K562 (cell line): ENCODE measurements around the gene ATP5PD. TPM values are rescaled to one million over a fixed set of nuclear protein-coding genes. Genes with fewer than 3 reads are reported as not detected.

Experiments used
- ASH1L ChIP-seq: fragments of 450-650 bp; IDR thresholded peaks from 2 replicates; pipeline ENCODE4 v1.6.1; 2018; ENCODE audit warnings: borderline replicate concordance, mild to moderate bottlenecking, low read depth; ENCODE audit not compliant: partially characterized antibody
- CBFA2T2 ChIP-seq: fragments of 450-650 bp; conservative IDR thresholded peaks from 2 replicates; pipeline ENCODE4 v1.6.1; 2017; ENCODE audit warnings: mild to moderate bottlenecking
- CCAR2 ChIP-seq: fragments of 200-400 bp; formaldehyde crosslinking; IDR thresholded peaks from 2 replicates; pipeline ENCODE4 v1.6.1; 2017; ENCODE audit warnings: mild to moderate bottlenecking, low read depth, low read length
- GATA2 ChIP-seq: sonication (generic); formaldehyde crosslinking; IDR thresholded peaks from 2 replicates; pipeline ENCODE4 v1.4.0; 2020; ENCODE audit warnings: mild to moderate bottlenecking, missing genetic modification reagents
- KDM4B ChIP-seq, 2 experiments: fragments of 450-650 bp in 1 of 2; sonication (generic) in 1 of 2; IDR thresholded peaks; 2 replicates each; pipeline ENCODE4 v1.6.1; 2016 to 2017; ENCODE audit warnings: borderline replicate concordance in 2 of 2, antibody characterized with exemption in 1 of 2, low read depth in 1 of 2, mild to moderate bottlenecking in 1 of 2
- NCOA2 ChIP-seq, 2 experiments: fragments of 450-650 bp; IDR thresholded peaks; 2 replicates each; pipeline ENCODE4 v1.6.1; 2018; ENCODE audit warnings: mild to moderate bottlenecking in 2 of 2, moderate library complexity in 1 of 2; ENCODE audit not compliant: partially characterized antibody in 2 of 2
- NR3C1 ChIP-seq: sonication (generic); formaldehyde crosslinking; IDR thresholded peaks from 2 replicates; pipeline ENCODE4 v1.8.1; 2022; ENCODE audit warnings: missing genetic modification reagents
- RFX7 ChIP-seq: fragments of 250-450 bp; sonication (Bioruptor Pico); IDR thresholded peaks from 2 replicates; pipeline ENCODE4 v1.5.1; 2021; ENCODE audit warnings: mild to moderate bottlenecking
- XRCC5 ChIP-seq: fragments of 200-400 bp; formaldehyde crosslinking; IDR thresholded peaks from 2 replicates; pipeline ENCODE4 v1.6.1; 2017; ENCODE audit warnings: low read depth, mild to moderate bottlenecking, low read length
- ZKSCAN3 ChIP-seq: fragments of 250-450 bp; sonication (Bioruptor Pico); IDR thresholded peaks from 2 replicates; pipeline ENCODE4 v1.4.0; 2020
- ZNF561 ChIP-seq: fragments of 450-650 bp; formaldehyde crosslinking; conservative IDR thresholded peaks from 2 replicates; pipeline ENCODE4 v1.4.0; 2020; ENCODE audit warnings: mild to moderate bottlenecking, moderate library complexity
- ZNF707 ChIP-seq: fragments of 250-450 bp; sonication (Bioruptor Pico); conservative IDR thresholded peaks from 2 replicates; pipeline ENCODE4 v1.8.0; 2022; ENCODE audit warnings: inconsistent platforms, mild to moderate bottlenecking, moderate library complexity
- polyA plus RNA-seq, 8 experiments: library from polyadenylated mRNA; depleted of rRNA in 4 of 8; stranded (reverse) in 5 of 8; unstranded in 3 of 8; fragments of >200 nt; fragmentation: Nextera tagmentation in 2 of 8; fragmentation: Illumina TruSeq in 1 of 8; extraction: Ambion mirVana in 2 of 8; extraction: Trizol in 1 of 8; gene quantifications; 2 replicates each; pipeline versions ENCODE4 v1.2.1 to v1.2.3, GENCODE V29; 2011 to 2014; ENCODE audit warnings: inconsistent platforms in 1 of 8, missing spikeins in 1 of 8
- total RNA-seq, 7 experiments: library from RNA; depleted of rRNA in 6 of 7; stranded (reverse); fragments of >200 nt in 6 of 7; fragmentation: Illumina TruSeq in 2 of 7; extraction: Trizol in 2 of 7; gene quantifications; 2 replicates each; pipeline versions ENCODE4 v1.2.1 to v1.2.3, GENCODE V29; 2011 to 2021; ENCODE audit warnings: low replicate concordance in 1 of 7
- TF ChIP-seq, protein P1 (sequence below): sonication (generic); formaldehyde crosslinking; IDR thresholded peaks from 2 replicates; pipeline ENCODE4 v1.9.0; 2022; ENCODE audit warnings: mild to moderate bottlenecking, missing genetic modification reagents
- TF ChIP-seq, protein P2 (sequence below): fragments of 250-450 bp; sonication (Bioruptor Pico); IDR thresholded peaks from 2 replicates; pipeline ENCODE4 v1.5.0; 2020; ENCODE audit warnings: mild to moderate bottlenecking
- TF ChIP-seq, protein P3 (sequence below): fragments of 250-450 bp; sonication (Bioruptor Pico); IDR thresholded peaks from 2 replicates; pipeline ENCODE4 v1.4.0; 2020
- TF ChIP-seq, protein P4 (sequence below): fragments of 250-450 bp; sonication (Bioruptor Pico); IDR thresholded peaks from 2 replicates; pipeline ENCODE4 v1.5.0; 2021; ENCODE audit warnings: mild to moderate bottlenecking, borderline replicate concordance
- TF ChIP-seq, protein P5 (sequence below): sonication (generic); formaldehyde crosslinking; IDR thresholded peaks from 2 replicates; pipeline ENCODE4 v1.8.1; 2023; ENCODE audit warnings: mild to moderate bottlenecking, missing genetic modification reagents, moderate library complexity

Gene ATP5PD
- total and polyA plus RNA-seq, 9 of the 15 experiments (the other 6 are each of a cell fraction or from before 2014, with no cell fraction given): 271 to 828 (median 432) TPM

DNA sequence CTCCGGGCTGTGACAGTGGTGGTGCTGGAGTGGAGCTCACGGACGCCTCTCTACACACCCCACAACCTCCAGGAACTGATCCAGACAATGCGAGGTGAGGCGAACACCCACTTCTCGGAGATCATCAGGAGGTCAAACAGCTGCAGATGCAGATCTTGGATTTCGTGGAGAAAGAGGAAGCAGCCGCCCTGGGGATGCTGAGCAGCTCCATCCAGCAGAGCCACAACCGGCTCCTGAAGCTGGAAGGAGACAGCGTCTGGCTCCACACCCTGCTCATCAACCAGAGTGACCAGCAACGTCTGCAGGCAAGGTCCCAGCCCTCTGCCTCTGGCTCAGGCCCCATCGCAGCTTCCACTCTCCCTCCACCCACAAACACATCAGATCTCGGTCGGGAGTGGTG lies 27.8 kb upstream of the ATP5PD start (continued):
- no peak for TF ChIP-seq ZNF561
- no peak for TF ChIP-seq ZKSCAN3
- peak; percentile 75; the same call in 1 of the 2 replicates for TF ChIP-seq GATA2 (CRISPR knock-in tag)
- TF ChIP-seq, protein P1, sequence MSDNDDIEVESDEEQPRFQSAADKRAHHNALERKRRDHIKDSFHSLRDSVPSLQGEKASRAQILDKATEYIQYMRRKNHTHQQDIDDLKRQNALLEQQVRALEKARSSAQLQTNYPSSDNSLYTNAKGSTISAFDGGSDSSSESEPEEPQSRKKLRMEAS (CRISPR knock-in tag): peak; percentile 62; the same call in 1 of the 2 replicates
- TF ChIP-seq XRCC5: no peak
- no peak for TF ChIP-seq CCAR2
- no peak for TF ChIP-seq ZNF707 (CRISPR knock-in tag)
- TF ChIP-seq CBFA2T2: no peak
- TF ChIP-seq, protein P2, sequence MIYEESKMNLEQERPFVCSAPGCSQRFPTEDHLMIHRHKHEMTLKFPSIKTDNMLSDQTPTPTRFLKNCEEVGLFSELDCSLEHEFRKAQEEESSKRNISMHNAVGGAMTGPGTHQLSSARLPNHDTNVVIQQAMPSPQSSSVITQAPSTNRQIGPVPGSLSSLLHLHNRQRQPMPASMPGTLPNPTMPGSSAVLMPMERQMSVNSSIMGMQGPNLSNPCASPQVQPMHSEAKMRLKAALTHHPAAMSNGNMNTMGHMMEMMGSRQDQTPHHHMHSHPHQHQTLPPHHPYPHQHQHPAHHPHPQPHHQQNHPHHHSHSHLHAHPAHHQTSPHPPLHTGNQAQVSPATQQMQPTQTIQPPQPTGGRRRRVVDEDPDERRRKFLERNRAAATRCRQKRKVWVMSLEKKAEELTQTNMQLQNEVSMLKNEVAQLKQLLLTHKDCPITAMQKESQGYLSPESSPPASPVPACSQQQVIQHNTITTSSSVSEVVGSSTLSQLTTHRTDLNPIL: no peak
- TF ChIP-seq, protein P3, sequence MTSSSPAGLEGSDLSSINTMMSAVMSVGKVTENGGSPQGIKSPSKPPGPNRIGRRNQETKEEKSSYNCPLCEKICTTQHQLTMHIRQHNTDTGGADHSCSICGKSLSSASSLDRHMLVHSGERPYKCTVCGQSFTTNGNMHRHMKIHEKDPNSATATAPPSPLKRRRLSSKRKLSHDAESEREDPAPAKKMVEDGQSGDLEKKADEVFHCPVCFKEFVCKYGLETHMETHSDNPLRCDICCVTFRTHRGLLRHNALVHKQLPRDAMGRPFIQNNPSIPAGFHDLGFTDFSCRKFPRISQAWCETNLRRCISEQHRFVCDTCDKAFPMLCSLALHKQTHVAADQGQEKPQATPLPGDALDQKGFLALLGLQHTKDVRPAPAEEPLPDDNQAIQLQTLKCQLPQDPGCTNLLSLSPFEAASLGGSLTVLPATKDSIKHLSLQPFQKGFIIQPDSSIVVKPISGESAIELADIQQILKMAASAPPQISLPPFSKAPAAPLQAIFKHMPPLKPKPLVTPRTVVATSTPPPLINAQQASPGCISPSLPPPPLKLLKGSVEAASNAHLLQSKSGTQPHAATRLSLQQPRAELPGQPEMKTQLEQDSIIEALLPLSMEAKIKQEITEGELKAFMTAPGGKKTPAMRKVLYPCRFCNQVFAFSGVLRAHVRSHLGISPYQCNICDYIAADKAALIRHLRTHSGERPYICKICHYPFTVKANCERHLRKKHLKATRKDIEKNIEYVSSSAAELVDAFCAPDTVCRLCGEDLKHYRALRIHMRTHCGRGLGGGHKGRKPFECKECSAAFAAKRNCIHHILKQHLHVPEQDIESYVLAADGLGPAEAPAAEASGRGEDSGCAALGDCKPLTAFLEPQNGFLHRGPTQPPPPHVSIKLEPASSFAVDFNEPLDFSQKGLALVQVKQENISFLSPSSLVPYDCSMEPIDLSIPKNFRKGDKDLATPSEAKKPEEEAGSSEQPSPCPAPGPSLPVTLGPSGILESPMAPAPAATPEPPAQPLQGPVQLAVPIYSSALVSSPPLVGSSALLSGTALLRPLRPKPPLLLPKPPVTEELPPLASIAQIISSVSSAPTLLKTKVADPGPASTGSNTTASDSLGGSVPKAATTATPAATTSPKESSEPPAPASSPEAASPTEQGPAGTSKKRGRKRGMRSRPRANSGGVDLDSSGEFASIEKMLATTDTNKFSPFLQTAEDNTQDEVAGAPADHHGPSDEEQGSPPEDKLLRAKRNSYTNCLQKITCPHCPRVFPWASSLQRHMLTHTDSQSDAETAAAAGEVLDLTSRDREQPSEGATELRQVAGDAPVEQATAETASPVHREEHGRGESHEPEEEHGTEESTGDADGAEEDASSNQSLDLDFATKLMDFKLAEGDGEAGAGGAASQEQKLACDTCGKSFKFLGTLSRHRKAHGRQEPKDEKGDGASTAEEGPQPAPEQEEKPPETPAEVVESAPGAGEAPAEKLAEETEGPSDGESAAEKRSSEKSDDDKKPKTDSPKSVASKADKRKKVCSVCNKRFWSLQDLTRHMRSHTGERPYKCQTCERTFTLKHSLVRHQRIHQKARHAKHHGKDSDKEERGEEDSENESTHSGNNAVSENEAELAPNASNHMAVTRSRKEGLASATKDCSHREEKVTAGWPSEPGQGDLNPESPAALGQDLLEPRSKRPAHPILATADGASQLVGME (CRISPR knock-in tag): peak; percentile 83; the same call in 1 of the 2 replicates
- TF ChIP-seq, protein P4, sequence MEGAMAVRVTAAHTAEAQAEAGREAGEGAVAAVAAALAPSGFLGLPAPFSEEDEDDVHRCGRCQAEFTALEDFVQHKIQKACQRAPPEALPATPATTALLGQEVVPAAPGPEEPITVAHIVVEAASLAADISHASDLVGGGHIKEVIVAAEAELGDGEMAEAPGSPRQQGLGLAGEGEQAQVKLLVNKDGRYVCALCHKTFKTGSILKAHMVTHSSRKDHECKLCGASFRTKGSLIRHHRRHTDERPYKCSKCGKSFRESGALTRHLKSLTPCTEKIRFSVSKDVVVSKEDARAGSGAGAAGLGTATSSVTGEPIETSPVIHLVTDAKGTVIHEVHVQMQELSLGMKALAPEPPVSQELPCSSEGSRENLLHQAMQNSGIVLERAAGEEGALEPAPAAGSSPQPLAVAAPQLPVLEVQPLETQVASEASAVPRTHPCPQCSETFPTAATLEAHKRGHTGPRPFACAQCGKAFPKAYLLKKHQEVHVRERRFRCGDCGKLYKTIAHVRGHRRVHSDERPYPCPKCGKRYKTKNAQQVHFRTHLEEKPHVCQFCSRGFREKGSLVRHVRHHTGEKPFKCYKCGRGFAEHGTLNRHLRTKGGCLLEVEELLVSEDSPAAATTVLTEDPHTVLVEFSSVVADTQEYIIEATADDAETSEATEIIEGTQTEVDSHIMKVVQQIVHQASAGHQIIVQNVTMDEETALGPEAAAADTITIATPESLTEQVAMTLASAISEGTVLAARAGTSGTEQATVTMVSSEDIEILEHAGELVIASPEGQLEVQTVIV (CRISPR knock-in tag): no peak
- TF ChIP-seq ASH1L: no peak
- TF ChIP-seq NR3C1 (CRISPR knock-in tag): no peak
- TF ChIP-seq, protein P5, sequence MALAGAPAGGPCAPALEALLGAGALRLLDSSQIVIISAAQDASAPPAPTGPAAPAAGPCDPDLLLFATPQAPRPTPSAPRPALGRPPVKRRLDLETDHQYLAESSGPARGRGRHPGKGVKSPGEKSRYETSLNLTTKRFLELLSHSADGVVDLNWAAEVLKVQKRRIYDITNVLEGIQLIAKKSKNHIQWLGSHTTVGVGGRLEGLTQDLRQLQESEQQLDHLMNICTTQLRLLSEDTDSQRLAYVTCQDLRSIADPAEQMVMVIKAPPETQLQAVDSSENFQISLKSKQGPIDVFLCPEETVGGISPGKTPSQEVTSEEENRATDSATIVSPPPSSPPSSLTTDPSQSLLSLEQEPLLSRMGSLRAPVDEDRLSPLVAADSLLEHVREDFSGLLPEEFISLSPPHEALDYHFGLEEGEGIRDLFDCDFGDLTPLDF (CRISPR knock-in tag): no peak
- TF ChIP-seq RFX7: no peak
- no peak for TF ChIP-seq KDM4B (IDR thresholded peaks at IDR 0.05; ENCODE audit: borderline replicate concordance in 2 of 2, low read depth in 1 of 2)
- no peak for TF ChIP-seq NCOA2 (IDR thresholded peaks at IDR 0.05; ENCODE audit: partially characterized antibody in 2 of 2)
